ENCODE measurements around the gene SP5.

- TF ChIP-seq CTCF (IDR thresholded peaks at IDR 0.05): no peak
- no peak for TF ChIP-seq POLR2A (IDR thresholded peaks at IDR 0.05)
Measured at GRCh38 chr2:170713543-170714380, 1.4 kb upstream of the SP5 start.
